Activated CD4-positive, alpha-beta memory T cell treated with anti-CD3 and anti-CD28 coated beads, Interleukin-2, amount 10 ng/mL, durations not matched to agents 7 days and 5 days (primary cell): Measurements from ENCODE around the gene THG1L. TPM values are rescaled to one million over a fixed set of nuclear protein-coding genes. Genes with fewer than 3 reads are reported as not detected.

Experiments
- CTCF ChIA-PET: fragments of 350-600 bp; sonication (Branson Sonifier 250); formaldehyde crosslinking; loops from one replicate; lab custom pipeline; 2021; ENCODE audit warnings: antibody characterized with exemption, inconsistent platforms; lab: Charles Lee
- POLR2A ChIA-PET: fragments of 350-600 bp; sonication (Branson Sonifier 250); formaldehyde crosslinking; loops from one replicate; lab custom pipeline; 2021; ENCODE audit warnings: antibody characterized with exemption; lab: Charles Lee
- DNase-seq: peaks from one replicate; pipeline ENCODE4 v3.0.0-alpha.2; 2020
- H3K27ac Mint-ChIP-seq: one replicate; pipeline ENCODE4 v1.8.0; 2021; ENCODE audit warnings: mild to moderate bottlenecking, mixed read lengths
- H3K27me3 Mint-ChIP-seq: one replicate; pipeline ENCODE4 v1.8.0; 2021; ENCODE audit warnings: mixed read lengths
- H3K36me3 Mint-ChIP-seq: one replicate; pipeline ENCODE4 v1.8.0; 2021; ENCODE audit warnings: low read depth, mixed read lengths
- H3K4me1 Mint-ChIP-seq: one replicate; pipeline ENCODE4 v1.8.0; 2021; ENCODE audit warnings: mixed read lengths
- H3K4me3 Mint-ChIP-seq: one replicate; pipeline ENCODE4 v1.8.0; 2021; ENCODE audit warnings: mild to moderate bottlenecking, mixed read lengths
- H3K9me3 Mint-ChIP-seq: one replicate; pipeline ENCODE4 v1.8.0; 2021; ENCODE audit warnings: mixed read lengths
- total RNA-seq, 2 experiments: library from RNA; stranded (reverse); gene quantifications; one replicate each; pipeline ENCODE4 v1.2.3, GENCODE V29; 2021

THG1L gene
- total RNA-seq, 2 experiments from 2014 or later: 10.6 to 11.4 TPM

DNA sequence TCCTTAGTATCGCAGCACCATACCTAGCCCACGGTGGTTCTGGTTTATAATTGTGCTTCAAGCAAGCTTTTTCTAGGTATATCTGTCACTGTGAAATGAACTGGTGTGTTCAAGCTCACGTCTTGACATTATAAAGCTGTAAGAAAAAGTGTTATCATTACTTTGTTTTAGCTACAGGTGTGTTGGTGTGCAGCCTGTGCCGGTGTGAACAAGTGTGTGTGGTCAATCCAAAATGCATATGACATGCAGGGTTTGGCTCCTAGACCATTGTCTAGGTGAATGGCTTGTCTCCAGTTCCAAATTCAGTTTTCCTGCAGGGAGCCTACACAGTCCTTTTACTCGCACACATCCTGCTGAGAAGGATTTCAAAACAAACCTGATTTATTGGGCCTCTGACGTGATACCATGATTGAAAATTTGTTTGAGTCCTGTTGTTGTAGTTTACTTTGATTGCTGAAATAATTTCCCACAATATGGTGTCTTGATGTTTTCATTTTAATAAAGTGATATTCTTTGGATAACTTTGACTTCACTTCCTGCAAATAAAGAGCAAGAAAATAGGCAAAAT lies 16.0 kb downstream of the THG1L start:
- Mint-ChIP-seq H3K27me3 (no peaks in the 10 kb centered on the region), H3K4me1 (peaks cover 44% of the 10 kb centered on the region), H3K9me3 (no peaks in the 10 kb centered on the region), H3K27ac (no peak overlapping the region), H3K36me3 (peaks cover 8% of the 10 kb centered on the region), H3K4me3 (no peak overlapping the region)
- ChIA-PET CTCF (interaction anchor here (1.1 to 1.8 kb wide), 3 partner anchors 12 to 276 kb away, joined by 3 to 5 read pairs (median 4); no protein-coding TSS in a partner anchor), POLR2A (interaction anchor here (0.6 to 1.4 kb wide), 2 partner anchors 15 to 553 kb away, joined by 3 to 4 read pairs; no protein-coding TSS in a partner anchor)
- DNase-seq: no peak

DNA sequence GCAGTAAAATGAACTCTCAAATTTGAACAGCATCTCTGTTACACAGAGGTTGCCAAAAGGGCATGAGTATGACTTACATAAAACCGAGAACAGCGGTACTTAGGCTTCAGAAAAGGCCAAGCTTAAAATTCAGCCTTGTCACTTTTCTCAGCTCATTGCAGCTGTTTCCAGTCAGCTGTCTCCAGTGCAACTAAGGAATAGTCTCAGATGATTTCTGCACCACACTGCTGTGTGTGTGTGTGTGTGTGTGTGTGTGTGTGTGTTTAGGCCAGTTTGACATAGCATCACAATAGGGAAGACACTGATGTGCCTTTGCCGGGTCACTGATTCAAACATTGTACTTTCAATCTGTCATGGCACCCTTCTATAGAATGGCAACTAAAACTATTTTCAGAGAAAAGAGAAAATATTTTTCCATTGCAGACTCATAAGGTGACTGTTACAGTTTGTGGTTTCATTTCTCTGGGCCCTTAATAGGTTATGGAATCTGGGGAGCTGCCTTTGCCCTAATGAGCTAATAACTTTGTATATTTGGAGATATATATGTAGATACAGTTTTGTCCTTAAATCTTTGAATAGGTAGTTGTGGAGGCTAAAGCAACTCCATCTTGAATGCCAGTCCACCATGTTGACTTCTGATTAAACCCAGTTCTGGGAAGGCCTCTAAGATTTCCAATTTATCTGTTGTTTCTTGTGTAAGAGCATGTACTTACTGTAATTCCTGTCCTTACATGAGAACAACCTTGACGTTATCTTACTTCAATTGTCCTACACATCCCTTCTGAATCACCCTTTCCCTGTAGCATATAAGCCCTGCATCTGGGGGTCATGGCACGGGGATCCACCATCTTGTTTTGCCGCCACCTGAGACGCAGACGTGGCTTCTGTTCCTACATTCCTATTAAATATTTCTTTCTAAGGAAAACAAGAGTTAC lies 16.8 kb downstream of the THG1L start:
- POLR2A ChIA-PET: interaction anchor here (1.4 kb wide), 1 partner anchor 14 kb away, joined by 4 read pairs; no protein-coding TSS in a partner anchor
- Mint-ChIP-seq H3K27me3 (no peaks in the 10 kb centered on the region), H3K9me3 (no peaks in the 10 kb centered on the region), H3K4me1 (peaks cover 39% of the 10 kb centered on the region), H3K27ac (no peak overlapping the region), H3K36me3 (peaks cover 8% of the 10 kb centered on the region), H3K4me3 (no peak overlapping the region)
- no peak for DNase-seq
- CTCF ChIA-PET: interaction anchor here (1.3 kb wide), 1 partner anchor 276 kb away, joined by 4 read pairs; no protein-coding TSS in a partner anchor

DNA sequence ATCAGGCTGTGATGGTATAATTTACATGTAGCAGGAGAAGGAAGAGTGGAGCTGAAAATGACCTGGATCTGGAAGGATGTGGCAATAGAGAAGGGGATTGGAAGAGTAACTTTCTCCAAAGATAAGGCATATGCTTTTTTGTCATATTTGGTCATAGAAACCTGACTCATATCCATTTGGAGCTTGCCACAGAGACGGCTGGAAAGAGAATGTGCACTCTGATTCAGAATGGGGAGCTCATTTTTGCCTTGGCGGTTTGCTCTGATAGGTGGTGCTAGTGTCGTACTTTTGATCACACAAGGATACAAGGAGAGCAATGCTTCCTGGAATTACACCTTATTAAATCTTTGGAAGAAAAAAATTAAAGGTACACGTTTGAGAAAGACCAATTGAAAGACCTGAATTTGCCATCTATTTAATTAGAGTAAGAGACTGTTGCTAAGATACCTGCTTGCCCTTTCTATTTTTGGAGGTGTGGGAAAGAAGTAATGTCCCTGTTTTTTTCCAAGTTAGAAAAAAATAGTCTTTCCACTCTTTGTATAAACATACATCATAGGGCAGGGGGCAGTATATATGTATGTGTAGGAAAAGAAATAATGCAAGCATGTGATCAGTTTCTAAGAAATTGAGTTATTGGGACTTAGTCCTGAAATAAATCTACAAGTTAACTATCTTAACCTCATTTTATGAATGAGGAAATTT lies 17.7 kb downstream of the THG1L start:
- Mint-ChIP-seq H3K36me3 (peaks cover 8% of the 10 kb centered on the region), H3K4me1 (peaks cover 35% of the 10 kb centered on the region), H3K27me3 (no peaks in the 10 kb centered on the region), H3K4me3 (no peak overlapping the region), H3K9me3 (no peaks in the 10 kb centered on the region), H3K27ac (no peak overlapping the region)
- ChIA-PET CTCF (no interaction called here), POLR2A (interaction anchor here (1.4 kb wide), 1 partner anchor 13 kb away, joined by 4 read pairs; no protein-coding TSS in a partner anchor)
- no peak for DNase-seq

DNA sequence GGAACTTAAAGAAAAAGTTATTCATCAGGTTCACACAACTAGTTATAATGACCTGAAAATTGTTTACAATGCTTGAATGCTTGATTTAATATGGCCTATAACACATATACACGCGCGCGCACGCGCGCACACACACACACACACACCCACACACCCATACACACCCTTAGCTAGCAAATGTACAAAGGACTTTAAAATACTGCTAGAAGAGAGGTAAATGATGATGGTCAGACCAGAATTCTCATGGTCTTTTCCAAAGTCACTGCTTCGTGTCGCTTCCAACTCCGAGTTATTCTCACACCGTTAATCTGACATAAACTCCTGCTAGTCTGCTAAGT lies 18.2 kb downstream of the THG1L start:
- peaks cover 8% of the 10 kb centered on the region for H3K36me3 Mint-ChIP-seq
- POLR2A ChIA-PET: no interaction called here
- CTCF ChIA-PET: interaction anchor here (1.5 kb wide), 1 partner anchor 318 kb away, joined by 7 read pairs; no protein-coding TSS in a partner anchor
- H3K4me1 Mint-ChIP-seq: peaks cover 32% of the 10 kb centered on the region
- no peaks in the 10 kb centered on the region for H3K27me3 Mint-ChIP-seq
- no peak overlapping the region for H3K4me3 Mint-ChIP-seq
- no peak for DNase-seq
- H3K27ac Mint-ChIP-seq: no peak overlapping the region
- H3K9me3 Mint-ChIP-seq: no peaks in the 10 kb centered on the region

DNA sequence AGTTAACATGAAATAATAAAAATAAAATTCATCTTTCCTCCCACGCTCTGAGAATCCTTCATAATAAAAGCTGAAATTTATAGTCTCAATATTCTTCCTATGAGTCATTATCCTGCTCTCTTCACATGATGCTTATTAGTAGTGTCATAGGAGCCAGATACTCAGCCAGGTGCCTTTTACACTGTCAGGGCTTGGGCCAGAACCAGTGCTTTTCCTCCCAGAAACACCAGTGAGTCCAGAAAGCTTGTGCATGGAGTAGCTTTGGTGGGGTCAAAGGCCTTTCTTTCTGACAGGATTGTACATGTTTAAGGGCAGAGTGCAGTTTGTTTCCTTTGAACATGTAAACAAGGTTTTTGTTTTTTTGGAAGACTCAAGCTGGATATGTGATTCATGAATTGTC lies 19.1 kb downstream of the THG1L start:
- DNase-seq: no peak
- Mint-ChIP-seq H3K9me3 (no peaks in the 10 kb centered on the region), H3K36me3 (peaks cover 8% of the 10 kb centered on the region), H3K27ac (no peak overlapping the region), H3K4me1 (peaks cover 24% of the 10 kb centered on the region), H3K4me3 (no peak overlapping the region), H3K27me3 (no peaks in the 10 kb centered on the region)
- CTCF ChIA-PET: interaction anchor here (0.8 to 1.5 kb wide), 2 partner anchors 12 to 319 kb away, joined by 3 to 7 read pairs; no protein-coding TSS in a partner anchor
- POLR2A ChIA-PET: no interaction called here

DNA sequence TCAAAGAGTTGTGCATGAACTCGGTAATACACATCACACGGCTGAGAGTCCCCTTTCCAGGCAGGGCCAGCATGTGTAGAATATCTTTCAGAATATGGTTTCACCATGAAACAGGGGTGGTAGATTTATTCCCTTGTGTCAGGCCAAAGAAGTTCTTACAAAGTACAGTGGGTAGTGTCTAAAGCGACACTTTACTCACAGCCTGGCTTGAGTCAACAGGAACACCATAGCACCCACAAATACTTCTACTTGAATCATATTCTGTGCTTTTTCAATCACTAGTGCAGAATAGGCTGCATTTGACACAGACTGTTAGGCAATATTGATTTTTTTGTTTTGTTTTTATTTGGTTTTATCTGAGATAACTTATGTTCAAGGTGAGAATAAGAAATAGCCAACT lies 24.9 kb downstream of the THG1L start:
- peaks cover 27% of the 10 kb centered on the region for H3K36me3 Mint-ChIP-seq
- H3K9me3 Mint-ChIP-seq: no peaks in the 10 kb centered on the region
- no peak overlapping the region for H3K4me3 Mint-ChIP-seq
- CTCF ChIA-PET: interaction anchor here (1.3 kb wide), 1 partner anchor 427 kb away, joined by 3 read pairs; no protein-coding TSS in a partner anchor
- H3K4me1 Mint-ChIP-seq: peaks cover 15% of the 10 kb centered on the region
- POLR2A ChIA-PET: no interaction called here
- DNase-seq: no peak
- no peaks in the 10 kb centered on the region for H3K27me3 Mint-ChIP-seq
- no peak overlapping the region for H3K27ac Mint-ChIP-seq

DNA sequence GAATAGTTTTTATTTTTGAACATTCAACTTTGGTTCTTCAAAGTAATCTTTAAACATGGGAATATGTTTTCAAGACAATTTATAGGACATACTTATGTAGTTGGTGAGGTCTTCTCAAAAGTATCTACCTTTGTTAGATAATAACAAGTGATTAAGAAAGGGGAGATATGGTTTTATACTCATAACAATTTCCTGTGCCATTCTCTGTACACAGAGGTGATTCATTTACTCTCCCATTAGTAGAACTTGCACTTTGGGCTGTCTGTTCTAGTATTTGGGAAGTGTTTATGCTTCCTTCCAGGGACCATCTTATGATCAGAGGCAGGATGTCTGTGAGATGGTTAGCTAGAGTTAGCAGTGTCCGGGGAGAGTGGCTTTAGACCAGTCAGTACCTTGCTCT lies 27.5 kb downstream of the THG1L start:
- no peaks in the 10 kb centered on the region for H3K27me3 Mint-ChIP-seq
- no peak for DNase-seq
- H3K36me3 Mint-ChIP-seq: peaks cover 26% of the 10 kb centered on the region
- no peak overlapping the region for H3K27ac Mint-ChIP-seq
- ChIA-PET POLR2A (no interaction called here), CTCF (interaction anchor here (0.6 to 5.3 kb wide), 4 partner anchors 12 to 192 kb away, joined by 3 to 58 read pairs (median 3); no protein-coding TSS in a partner anchor)
- peaks cover 15% of the 10 kb centered on the region for H3K4me1 Mint-ChIP-seq
- H3K9me3 Mint-ChIP-seq: no peaks in the 10 kb centered on the region
- no peak overlapping the region for H3K4me3 Mint-ChIP-seq

DNA sequence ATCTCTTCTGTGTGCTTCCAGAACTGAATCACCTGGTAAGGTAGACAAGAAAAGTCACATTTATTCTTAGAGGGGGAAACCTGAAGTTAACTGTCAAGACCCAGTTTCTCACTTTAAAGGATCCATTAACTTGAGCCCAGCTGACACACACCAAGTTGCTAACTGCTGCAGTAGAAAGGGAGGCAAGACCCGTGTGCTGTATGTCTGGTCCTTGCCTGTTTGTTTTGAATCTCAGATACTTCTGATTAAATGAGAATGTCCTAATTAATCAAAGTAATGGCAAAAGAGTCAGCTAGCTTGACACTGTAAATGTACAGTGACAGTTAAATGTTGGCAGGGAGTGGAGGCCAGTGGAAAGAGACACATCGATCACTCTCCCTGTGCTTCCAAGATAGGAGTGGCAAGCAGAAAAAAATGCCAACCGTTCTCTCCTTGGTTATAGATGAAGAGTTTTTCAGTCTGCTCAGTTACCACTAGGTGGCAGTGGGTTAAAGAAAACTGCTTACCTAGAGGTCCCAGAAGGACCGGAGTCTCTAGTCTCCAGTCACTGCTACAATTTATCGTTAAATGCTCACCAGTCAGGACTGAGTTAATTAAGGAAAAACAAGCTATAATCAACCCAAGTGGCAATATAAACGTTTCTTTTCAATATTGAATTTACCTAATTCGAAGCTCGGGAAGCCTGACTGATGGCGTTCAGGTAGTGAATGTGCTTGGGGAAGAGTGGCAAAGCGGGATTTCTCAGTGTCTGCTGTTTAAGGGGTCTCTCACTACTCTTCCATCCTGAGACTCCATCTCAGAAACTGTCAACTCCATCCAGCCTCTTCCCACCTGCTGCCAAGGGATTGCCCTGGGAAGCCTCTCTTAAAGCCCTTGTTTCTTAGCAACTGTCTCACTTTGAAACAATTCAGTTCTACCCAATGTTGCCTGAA lies 30.7 kb downstream of the THG1L start:
- no peak for DNase-seq
- Mint-ChIP-seq H3K27me3 (no peaks in the 10 kb centered on the region), H3K4me3 (no peak overlapping the region), H3K27ac (no peak overlapping the region), H3K9me3 (no peaks in the 10 kb centered on the region), H3K36me3 (peaks cover 14% of the 10 kb centered on the region), H3K4me1 (peaks cover 14% of the 10 kb centered on the region)
- CTCF ChIA-PET: interaction anchor here (0.6 to 5.3 kb wide), 25 partner anchors 8 to 657 kb away, joined by 3 to 58 read pairs (median 4); partner anchors contain the start of gene LSM11
- POLR2A ChIA-PET: interaction anchor here (1.3 kb wide), 1 partner anchor 14 kb away, joined by 4 read pairs; no protein-coding TSS in a partner anchor

DNA sequence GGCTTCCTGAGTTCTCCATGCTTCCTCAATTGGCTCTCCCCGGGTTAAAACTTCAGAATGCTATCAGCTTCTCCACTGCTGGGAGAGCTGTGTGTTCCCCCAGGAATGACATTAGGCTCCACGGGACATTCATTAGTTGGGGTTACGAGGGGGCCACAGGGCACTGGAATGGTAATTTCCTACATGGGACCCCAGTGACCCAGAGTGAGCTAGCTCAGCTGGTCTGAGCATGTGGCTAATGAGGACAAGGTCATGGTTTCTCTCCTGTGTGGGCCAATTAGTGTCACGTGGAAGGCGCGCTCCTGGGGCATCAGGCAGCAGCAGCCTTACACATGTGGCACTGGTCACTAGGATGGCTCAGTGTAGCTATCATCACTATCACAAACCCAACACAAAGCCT lies 33.3 kb downstream of the THG1L start:
- ChIA-PET POLR2A (no interaction called here), CTCF (interaction anchor here (0.8 to 1.0 kb wide), 2 partner anchors 49 to 230 kb away, joined by 3 read pairs; no protein-coding TSS in a partner anchor)
- Mint-ChIP-seq H3K4me3 (no peak overlapping the region), H3K27me3 (no peaks in the 10 kb centered on the region), H3K9me3 (no peaks in the 10 kb centered on the region), H3K36me3 (peaks cover 8% of the 10 kb centered on the region), H3K27ac (no peak overlapping the region), H3K4me1 (peaks cover 3% of the 10 kb centered on the region)
- DNase-seq: no peak

DNA sequence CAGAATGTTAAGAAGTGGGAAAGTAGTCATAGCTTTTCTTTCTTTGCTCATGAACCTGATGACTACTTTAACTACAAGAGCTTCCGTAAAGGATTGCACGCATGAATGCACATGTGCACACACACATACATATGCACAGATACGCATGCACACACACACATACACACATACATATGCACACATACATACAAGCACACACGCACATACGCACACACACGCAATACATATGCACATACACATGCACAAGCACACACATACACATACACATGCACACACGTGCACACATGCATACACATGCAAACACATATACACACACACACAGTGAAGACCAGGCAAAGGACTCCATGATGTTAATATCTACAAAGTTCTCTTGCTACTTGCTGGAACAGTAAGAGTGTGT lies 35.2 kb downstream of the THG1L start:
- DNase-seq: no peak
- Mint-ChIP-seq H3K9me3 (no peaks in the 10 kb centered on the region), H3K27ac (no peak overlapping the region), H3K4me3 (no peak overlapping the region), H3K4me1 (no peaks in the 10 kb centered on the region), H3K27me3 (peaks cover 4% of the 10 kb centered on the region), H3K36me3 (peaks cover under 1% of the 10 kb centered on the region)
- ChIA-PET POLR2A (no interaction called here), CTCF (no interaction called here)

DNA sequence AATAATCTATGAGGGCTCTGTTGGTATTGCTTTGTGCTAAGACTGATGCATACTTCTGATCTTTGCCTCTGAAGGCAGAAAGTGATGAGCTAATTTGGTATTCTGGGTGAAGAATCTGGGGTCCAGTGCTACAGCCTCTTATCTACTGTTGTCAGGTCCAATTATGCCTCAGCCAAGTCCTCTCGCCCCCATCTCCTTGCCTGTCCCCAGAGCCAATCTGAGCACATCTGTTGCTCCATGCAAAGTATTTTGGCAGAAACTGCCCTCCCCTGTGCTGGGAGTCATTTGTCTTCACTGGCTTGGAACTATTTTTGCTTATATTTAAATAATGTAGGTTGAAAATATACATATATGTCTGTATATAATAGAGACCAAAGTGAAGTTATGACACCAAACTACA lies 35.7 kb downstream of the THG1L start:
- Mint-ChIP-seq H3K9me3 (no peaks in the 10 kb centered on the region), H3K4me3 (no peak overlapping the region), H3K27ac (no peak overlapping the region), H3K27me3 (peaks cover 4% of the 10 kb centered on the region), H3K4me1 (peaks cover under 1% of the 10 kb centered on the region), H3K36me3 (no peaks in the 10 kb centered on the region)
- no peak for DNase-seq
- ChIA-PET CTCF (no interaction called here), POLR2A (no interaction called here)

DNA sequence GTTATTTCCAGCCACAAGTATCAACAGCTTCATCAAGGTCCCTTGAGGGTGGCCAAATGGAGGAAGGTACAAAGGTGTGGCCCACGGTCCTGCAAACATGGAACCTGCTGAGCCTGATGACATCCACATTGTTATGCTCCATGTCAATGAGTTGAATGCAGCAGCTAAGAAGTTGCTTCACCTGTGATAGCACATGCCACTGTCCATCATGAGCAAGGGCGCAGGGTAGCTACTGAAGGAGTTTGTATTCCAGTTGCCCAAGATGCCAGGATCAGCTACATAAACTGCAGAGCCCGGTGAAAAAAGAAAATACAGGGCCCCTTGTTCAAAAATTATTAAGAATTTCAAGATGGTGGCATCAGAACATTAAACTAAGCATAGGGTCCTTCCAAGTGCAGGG lies 36.5 kb downstream of the THG1L start:
- ChIA-PET CTCF (no interaction called here), POLR2A (no interaction called here)
- Mint-ChIP-seq H3K9me3 (no peaks in the 10 kb centered on the region), H3K36me3 (no peaks in the 10 kb centered on the region), H3K27me3 (peaks cover 4% of the 10 kb centered on the region), H3K4me1 (peaks cover 4% of the 10 kb centered on the region), H3K4me3 (no peak overlapping the region), H3K27ac (no peak overlapping the region)
- DNase-seq: no peak
